Lower lobe of right lung (tissue), 2 donors: ENCODE data around the gene VARS1. TPM values are rescaled to one million over a fixed set of nuclear protein-coding genes. Genes with fewer than 3 reads are reported as not detected.

Experiments
- ATAC-seq, 2 donors: fragments of 200-7000 bp; cut with Tn5 transposase; one replicate each; pipeline ENCODE4 v1.9.1; 2020 to 2022; ENCODE audit warnings: mild to moderate bottlenecking in 2 of 2, moderate library complexity in 2 of 2
- DNase-seq: peaks from one replicate; pipeline ENCODE4 v3.0.0-alpha.2; 2020
- H3K27ac ChIP-seq: fragments of 200-600 bp; one replicate; pipeline ENCODE4 v1.8.0; 2022
- H3K27me3 ChIP-seq: fragments of 200-600 bp; one replicate; pipeline ENCODE4 v1.8.0; 2022; ENCODE audit warnings: low read depth
- H3K36me3 ChIP-seq: fragments of 200-600 bp; one replicate; pipeline ENCODE4 v1.8.0; 2022; ENCODE audit warnings: mild to moderate bottlenecking
- H3K4me1 ChIP-seq: fragments of 200-600 bp; one replicate; pipeline ENCODE4 v1.8.0; 2022
- H3K4me3 ChIP-seq: fragments of 200-600 bp; one replicate; pipeline ENCODE4 v1.8.0; 2022; ENCODE audit warnings: mild to moderate bottlenecking
- H3K9me3 ChIP-seq: fragments of 200-600 bp; one replicate; pipeline ENCODE4 v1.8.0; 2022
- intact Hi-C: fragments of 100-400 bp; cut with DNase I; formaldehyde crosslinking; loops from one replicate; pipeline ENCODE4 v1.11.0; 2022
- total RNA-seq: library from RNA; stranded (reverse); fragmentation: NEBNext Ultra II Directional; extraction: Animal tissue kit (Norgen Biotek cat#: 25700); gene quantifications from one replicate; pipeline ENCODE4 v1.2.1, GENCODE V29; 2021
- TF ChIP-seq, protein P1 (sequence below): fragments of 200-600 bp; IDR thresholded peaks from one replicate; pipeline ENCODE4 v1.8.0; 2022; ENCODE audit warnings: antibody characterized with exemption, mild to moderate bottlenecking
- donor health status: DM: no; HTN: yes; CAD: no; lungs with severe emphysema.

The VARS1 gene
- total RNA-seq, 1 donor from 2014 or later = 44.1 TPM

DNA sequence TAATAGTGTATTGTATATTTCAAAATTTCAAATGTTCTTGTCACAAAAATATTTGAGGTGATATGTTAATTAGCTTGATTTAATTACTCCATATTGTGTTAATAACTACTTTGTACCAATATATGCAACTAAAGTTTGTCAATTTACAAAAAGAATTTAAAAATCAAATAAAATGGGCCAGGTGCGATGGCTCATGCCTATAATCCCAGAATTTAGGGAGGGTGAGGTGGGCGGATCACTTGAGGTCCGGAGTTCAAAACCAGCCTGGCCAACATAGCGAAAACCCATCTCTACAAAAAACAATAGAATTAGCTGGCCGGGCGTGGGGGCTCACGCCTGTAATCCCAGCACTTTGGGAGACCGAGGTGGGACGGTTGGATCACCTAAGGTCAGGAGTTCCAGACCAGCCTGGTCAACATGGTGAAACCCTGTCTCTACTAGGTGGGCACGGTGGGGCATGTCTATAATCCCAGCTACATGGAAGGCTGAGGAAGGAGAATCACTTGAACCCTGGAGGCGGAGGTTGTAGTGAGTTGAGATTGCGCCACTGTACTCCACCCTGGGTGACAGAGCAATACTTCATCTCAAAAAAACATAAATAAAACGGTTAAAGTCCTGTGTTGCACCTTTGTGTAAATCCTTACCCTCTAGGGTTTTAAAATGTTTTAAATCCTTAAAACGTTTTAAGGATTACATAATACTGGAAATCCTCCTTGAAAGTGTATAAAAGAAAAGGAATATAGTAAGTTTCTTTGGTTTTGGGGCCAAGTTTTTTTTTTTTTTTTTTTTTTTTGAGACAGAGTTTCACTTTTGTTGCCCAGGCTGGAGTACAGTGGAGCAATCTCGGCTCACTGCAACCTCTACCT lies 36.0 kb upstream of the VARS1 start:
- peaks cover 50% of the 10 kb centered on the region for H3K4me1 ChIP-seq
- intact Hi-C loops = loop anchor here (10.0 kb wide), 1 partner anchor 97 kb away; the partner anchor contains the start of gene CLIC1

DNA sequence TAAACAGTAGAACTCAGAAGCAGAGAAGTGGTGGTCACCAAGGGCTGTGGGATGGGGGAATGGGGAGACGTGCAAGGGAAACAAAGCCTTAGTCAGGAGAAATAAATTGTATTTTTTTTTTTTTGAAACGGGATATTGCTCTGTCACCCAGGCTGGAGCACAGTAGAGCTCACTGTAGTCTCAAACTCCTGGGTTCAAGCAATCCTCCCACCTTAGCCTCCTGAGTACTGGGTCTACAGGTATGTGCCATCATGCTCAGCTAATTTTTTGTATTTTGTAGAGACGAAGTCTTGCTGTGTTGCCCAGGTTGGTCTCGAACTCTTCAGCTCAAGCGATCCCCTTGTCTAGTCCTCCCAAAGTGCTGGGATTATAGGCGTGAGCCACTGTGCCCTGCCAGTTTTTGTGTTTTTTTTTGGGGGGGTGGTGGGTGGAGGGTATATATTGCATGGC lies 35.4 kb upstream of the VARS1 start:
- H3K4me3 ChIP-seq = peak overlapping the region; percentile 74
- H3K9me3 ChIP-seq = no peaks in the 10 kb centered on the region
- ATAC-seq (no peak), DNase-seq (peak; percentile 0)
- TF ChIP-seq, protein P1, sequence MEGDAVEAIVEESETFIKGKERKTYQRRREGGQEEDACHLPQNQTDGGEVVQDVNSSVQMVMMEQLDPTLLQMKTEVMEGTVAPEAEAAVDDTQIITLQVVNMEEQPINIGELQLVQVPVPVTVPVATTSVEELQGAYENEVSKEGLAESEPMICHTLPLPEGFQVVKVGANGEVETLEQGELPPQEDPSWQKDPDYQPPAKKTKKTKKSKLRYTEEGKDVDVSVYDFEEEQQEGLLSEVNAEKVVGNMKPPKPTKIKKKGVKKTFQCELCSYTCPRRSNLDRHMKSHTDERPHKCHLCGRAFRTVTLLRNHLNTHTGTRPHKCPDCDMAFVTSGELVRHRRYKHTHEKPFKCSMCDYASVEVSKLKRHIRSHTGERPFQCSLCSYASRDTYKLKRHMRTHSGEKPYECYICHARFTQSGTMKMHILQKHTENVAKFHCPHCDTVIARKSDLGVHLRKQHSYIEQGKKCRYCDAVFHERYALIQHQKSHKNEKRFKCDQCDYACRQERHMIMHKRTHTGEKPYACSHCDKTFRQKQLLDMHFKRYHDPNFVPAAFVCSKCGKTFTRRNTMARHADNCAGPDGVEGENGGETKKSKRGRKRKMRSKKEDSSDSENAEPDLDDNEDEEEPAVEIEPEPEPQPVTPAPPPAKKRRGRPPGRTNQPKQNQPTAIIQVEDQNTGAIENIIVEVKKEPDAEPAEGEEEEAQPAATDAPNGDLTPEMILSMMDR = no peak
- H3K4me1 ChIP-seq = peaks cover 50% of the 10 kb centered on the region
- H3K36me3 ChIP-seq = peaks cover 3% of the 10 kb centered on the region
- peak overlapping the region; percentile 96 for H3K27ac ChIP-seq
- intact Hi-C loops = loop anchor here (10.0 kb wide), 1 partner anchor 96 kb away; the partner anchor contains the start of gene CLIC1
- H3K27me3 ChIP-seq = no peaks in the 10 kb centered on the region

More for the DNA sequence above, 36.0 kb upstream of the VARS1 start:
- ATAC-seq (no peak), DNase-seq (peak; percentile 37)
- TF ChIP-seq, protein P1 = no peak
- peak overlapping the region; percentile 74 for H3K4me3 ChIP-seq
- no peaks in the 10 kb centered on the region for H3K9me3 ChIP-seq
- H3K27me3 ChIP-seq = no peaks in the 10 kb centered on the region
- peaks cover 3% of the 10 kb centered on the region for H3K36me3 ChIP-seq
- H3K27ac ChIP-seq = peak overlapping the region; percentile 96

GRCh38 chr6:31829633-31830283 lies 34.2 kb upstream of the VARS1 start:
- peak; percentile 39 for DNase-seq
- Histone ChIP-seq H3K4me3 (peak overlapping the region; percentile 74), H3K27me3 (no peaks in the 10 kb centered on the region), H3K4me1 (peaks cover 52% of the 10 kb centered on the region), H3K9me3 (no peaks in the 10 kb centered on the region), H3K27ac (peak overlapping the region; percentile 96), H3K36me3 (peaks cover 3% of the 10 kb centered on the region)
- intact Hi-C loops = loop anchor here (10.0 kb wide), 1 partner anchor 95 kb away; the partner anchor contains the start of gene CLIC1
- ATAC-seq = no peak
- TF ChIP-seq, protein P1 = peak; percentile 45

DNA sequence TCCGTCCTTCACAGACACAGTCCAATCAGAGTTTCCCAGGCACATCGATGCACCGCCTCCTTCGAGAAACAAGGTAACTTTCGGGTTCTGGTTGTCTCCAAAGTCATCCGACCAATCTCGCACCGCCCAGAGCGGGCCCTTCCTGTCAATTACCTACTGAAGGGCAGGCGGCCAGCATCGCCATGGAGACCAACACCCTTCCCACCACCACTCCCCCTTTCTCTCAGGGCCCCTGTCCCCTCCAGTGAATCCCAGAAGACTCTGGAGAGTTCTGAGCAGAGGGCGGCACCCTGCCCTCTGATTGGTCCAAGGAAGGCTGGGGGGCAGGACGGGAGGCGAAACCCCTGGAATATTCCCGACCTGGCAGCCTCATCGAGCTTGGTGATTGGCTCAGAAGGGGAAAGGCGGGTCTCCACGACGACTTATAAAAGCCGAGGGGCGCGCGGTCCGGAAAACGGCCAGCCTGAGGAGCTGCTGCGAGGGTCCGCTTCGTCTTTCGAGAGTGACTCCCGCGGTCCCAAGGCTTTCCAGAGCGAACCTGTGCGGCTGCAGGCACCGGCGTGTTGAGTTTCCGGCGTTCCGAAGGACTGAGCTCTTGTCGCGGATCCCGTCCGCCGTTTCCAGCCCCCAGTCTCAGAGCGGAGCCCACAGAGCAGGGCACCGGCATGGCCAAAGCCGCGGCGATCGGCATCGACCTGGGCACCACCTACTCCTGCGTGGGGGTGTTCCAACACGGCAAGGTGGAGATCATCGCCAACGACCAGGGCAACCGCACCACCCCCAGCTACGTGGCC lies 31.9 kb upstream of the VARS1 start, which contains the start of gene HSPA1B:
TSS of gene HSPA1B (plus strand) at position 453 of the 794 bp plus-strand sequence. CDS start at position 666, 213 bp downstream.
- intact Hi-C loops = no loop called here

More for the DNA sequence above, 31.9 kb upstream of the VARS1 start, which contains the start of gene HSPA1B:
- H3K27ac ChIP-seq = peak within 1 kb of the TSS; percentile 92
- no peaks in the 10 kb centered on the region for H3K27me3 ChIP-seq
- TF ChIP-seq, protein P1 = no peak
- peaks cover 3% of the 10 kb centered on the region for H3K36me3 ChIP-seq
- no peaks in the 10 kb centered on the region for H3K9me3 ChIP-seq
- ATAC-seq (peak; percentile 92 to 96), DNase-seq (peak; percentile 99)
- peaks cover 59% of the 10 kb centered on the region for H3K4me1 ChIP-seq
- peak within 1 kb of the TSS; percentile 69 for H3K4me3 ChIP-seq
